Smooth muscle cell (in vitro differentiated cells): Measurements from ENCODE around the gene NDUFB3. TPM values are rescaled to one million over a fixed set of nuclear protein-coding genes. Genes with fewer than 3 reads are reported as not detected.
"Not testable (repeated sequence)": the region's sequence is repeated elsewhere in the genome, so short reads cannot be mapped to it uniquely, and the experiment has no call there.

Source experiments
- DNase-seq: peaks from one replicate; lab custom pipeline; 2025; ENCODE audit not compliant: unreplicated experiment; lab: John Stamatoyannopoulos, UW
- H2AFZ ChIP-seq: fragments of 200-600 bp; sonication (generic); 2 replicates; pipeline ENCODE4 v1.6.0; 2016; ENCODE audit warnings: antibody characterized with exemption, low read depth, mild to moderate bottlenecking
- H3F3A ChIP-seq: fragments of 200-600 bp; sonication (generic); 2 replicates; pipeline ENCODE4 v1.6.0; 2017; ENCODE audit warnings: antibody characterized with exemption, low read depth
- H3K27ac ChIP-seq: fragments of 200-600 bp; sonication (generic); 2 replicates; pipeline ENCODE4 v1.5.1; 2016; ENCODE audit warnings: low read depth, mild to moderate bottlenecking
- H3K27me3 ChIP-seq: fragments of 200-600 bp; sonication (generic); 2 replicates; pipeline ENCODE4 v1.6.1; 2016; ENCODE audit warnings: low read depth, mild to moderate bottlenecking
- H3K36me3 ChIP-seq: fragments of 200-600 bp; sonication (generic); 2 replicates; pipeline ENCODE4 v1.5.1; 2016; ENCODE audit warnings: low read depth
- H3K4me1 ChIP-seq: fragments of 200-600 bp; sonication (generic); 2 replicates; pipeline ENCODE4 v1.5.1; 2016; ENCODE audit warnings: low read depth
- H3K4me2 ChIP-seq: fragments of 200-600 bp; sonication (generic); 2 replicates; pipeline ENCODE4 v1.6.0; 2016; ENCODE audit warnings: mild to moderate bottlenecking
- H3K4me3 ChIP-seq: fragments of 200-600 bp; sonication (generic); 2 replicates; pipeline ENCODE4 v1.5.1; 2016; ENCODE audit warnings: mild to moderate bottlenecking
- H3K79me2 ChIP-seq: fragments of 200-600 bp; sonication (generic); 2 replicates; pipeline ENCODE4 v1.6.0; 2016; ENCODE audit warnings: low read depth, mild to moderate bottlenecking
- H3K9ac ChIP-seq: fragments of 200-600 bp; sonication (generic); 2 replicates; pipeline ENCODE4 v1.6.0; 2016; ENCODE audit warnings: low read depth
- H3K9me3 ChIP-seq: fragments of 200-600 bp; sonication (generic); replicated peaks from 2 replicates; pipeline ENCODE4 v1.5.1; 2016; ENCODE audit warnings: low read depth
- H4K20me1 ChIP-seq: fragments of 200-600 bp; sonication (generic); 2 replicates; pipeline ENCODE4 v1.6.0; 2016; ENCODE audit warnings: low read depth
- CTCF ChIP-seq: fragments of 200-600 bp; sonication (generic); IDR thresholded peaks from 2 replicates; pipeline ENCODE4 v1.5.1; 2017; ENCODE audit warnings: borderline replicate concordance, mild to moderate bottlenecking, antibody characterized with exemption; ENCODE audit not compliant: insufficient read depth, poor library complexity, severe bottlenecking
- WGBS: methylation state at CpG from one replicate; pipeline ENCODE4 v1.1.7; 2016; ENCODE audit warnings: low lambda C conversion rate; 5-methylcytosine and 5-hydroxymethylcytosine counted together
- polyA plus RNA-seq: library from polyadenylated mRNA; unstranded; fragments of >200 nt; fragmentation: Nextera tagmentation; extraction: Ambion mirVana; gene quantifications from 2 replicates; pipeline ENCODE4 v1.2.1, GENCODE V29; 2016
- total RNA-seq: library from RNA; depleted of rRNA; stranded (reverse); fragments of >200 nt; gene quantifications from 2 replicates; pipeline ENCODE4 v1.2.3, GENCODE V29; 2014

NDUFB3 gene
- total RNA-seq (88.6 and 89.0 TPM in 2 replicates), polyA plus RNA-seq (201 and 216 TPM in 2 replicates)

- Histone ChIP-seq H3F3A (no peaks in the 10 kb centered on the region), H4K20me1 (peaks cover 23% of the 10 kb centered on the region), H3K4me3 (peak within 1 kb of the TSS; percentile 87), H3K4me1 (peaks cover 21% of the 10 kb centered on the region), H3K4me2 (peak within 1 kb of the TSS; percentile 93), H3K27ac (peak within 1 kb of the TSS; percentile 66), H3K79me2 (peaks cover 79% of the 10 kb centered on the region), H3K9me3 (no peaks in the 10 kb centered on the region), H3K27me3 (no peaks in the 10 kb centered on the region), H2AFZ (peak within 1 kb of the TSS; percentile 90), H3K9ac (peak within 1 kb of the TSS; percentile 88), H3K36me3 (no peaks in the 10 kb centered on the region)
- TF ChIP-seq CTCF = peak; percentile 8
- 1% methylated on average over 33 of the region's 34 CpGs for WGBS
- DNase-seq = peak; percentile 48
Measured at GRCh38 chr2:201071479-201072200, at the start of gene NDUFB3, which contains the start of gene HYCC2. NDUFB3 (plus strand) TSS chr2:201072001; CDS start chr2:201078883, 6,882 bp downstream. HYCC2 (minus strand) TSS chr2:201071671; CDS start chr2:201024009, 47,662 bp downstream.

- Histone ChIP-seq H3K4me3 (no peak overlapping the region), H4K20me1 (peaks cover 32% of the 10 kb centered on the region), H2AFZ (no peak overlapping the region), H3K27me3 (no peaks in the 10 kb centered on the region), H3K9ac (no peak overlapping the region), H3K36me3 (peaks cover 10% of the 10 kb centered on the region), H3K4me2 (no peak overlapping the region), H3K4me1 (no peaks in the 10 kb centered on the region), H3K27ac (no peak overlapping the region), H3K79me2 (peaks cover 40% of the 10 kb centered on the region), H3K9me3 (no peaks in the 10 kb centered on the region), H3F3A (no peaks in the 10 kb centered on the region)
- no peak for TF ChIP-seq CTCF
- DNase-seq = no peak
Measured at GRCh38 chr2:201024518-201024917, 47.3 kb upstream of the NDUFB3 start.

DNA sequence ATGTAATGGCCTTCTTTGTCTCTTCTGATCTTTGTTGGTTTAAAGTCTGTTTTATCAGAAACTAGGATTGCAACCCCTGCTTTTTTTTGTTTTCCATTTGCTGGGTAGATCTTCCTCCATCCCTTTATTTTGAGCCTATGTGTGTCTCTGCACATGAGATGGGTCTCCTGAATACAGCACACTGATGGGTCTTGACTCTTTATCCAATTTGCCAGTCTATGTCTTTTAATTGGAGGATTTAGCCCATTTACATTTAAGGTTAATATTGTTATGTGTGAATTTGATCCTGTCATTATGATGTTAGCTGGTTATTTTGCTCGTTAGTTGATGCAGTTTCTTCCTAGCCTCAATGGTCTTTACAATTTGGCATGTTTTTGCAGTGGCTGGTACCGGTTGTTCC lies 37.4 kb upstream of the NDUFB3 start:
- WGBS = 100% methylated on average over 1 of the region's 2 CpGs

GRCh38 chr2:201038361-201038760 lies 33.4 kb upstream of the NDUFB3 start:
- H4K20me1 ChIP-seq, H3K27me3 ChIP-seq, H2AFZ ChIP-seq, H3K9me3 ChIP-seq, DNase-seq, H3K4me1 ChIP-seq, H3K36me3 ChIP-seq, H3F3A ChIP-seq, H3K27ac ChIP-seq, H3K9ac ChIP-seq, H3K4me2 ChIP-seq, H3K4me3 ChIP-seq: not testable (repeated sequence)
- 100% methylated on average over 4 of the region's 4 CpGs for WGBS
- peaks cover 14% of the 10 kb centered on the region for H3K79me2 ChIP-seq

More for the DNA sequence above, 37.4 kb upstream of the NDUFB3 start:
- not testable (repeated sequence) for H3K27ac ChIP-seq, H2AFZ ChIP-seq, DNase-seq, H3K27me3 ChIP-seq, H3K4me1 ChIP-seq, H3K36me3 ChIP-seq, H3K4me2 ChIP-seq, H4K20me1 ChIP-seq, H3K4me3 ChIP-seq, H3K9me3 ChIP-seq, H3F3A ChIP-seq, H3K9ac ChIP-seq
- peaks cover 21% of the 10 kb centered on the region for H3K79me2 ChIP-seq
